WTC11 (cell line): Measurements from ENCODE around the gene MGAT4D. TPM values are rescaled to one million over a fixed set of nuclear protein-coding genes. Genes with fewer than 3 reads are reported as not detected.
A peak's percentile ranks its signal among the peaks of the same experiment; 100 is the strongest.

Experiments
- ATF3 ChIP-seq: sonication (generic); formaldehyde crosslinking; conservative IDR thresholded peaks from 2 replicates; pipeline ENCODE4 v1.8.1; 2022; ENCODE audit warnings: mild to moderate bottlenecking, missing genetic modification reagents
- CBFB ChIP-seq: sonication (generic); formaldehyde crosslinking; IDR thresholded peaks from 2 replicates; pipeline ENCODE4 v1.8.1; 2022; ENCODE audit warnings: mild to moderate bottlenecking, low read depth, missing genetic modification reagents
- ELF4 ChIP-seq: sonication (generic); formaldehyde crosslinking; IDR thresholded peaks from 2 replicates; pipeline ENCODE4 v1.8.1; 2022; ENCODE audit warnings: low read depth, mild to moderate bottlenecking, moderate library complexity, missing genetic modification reagents
- FOXJ3 ChIP-seq: sonication (generic); formaldehyde crosslinking; IDR thresholded peaks from 2 replicates; pipeline ENCODE4 v1.9.0; 2021; ENCODE audit warnings: missing genetic modification reagents, mild to moderate bottlenecking, borderline replicate concordance
- FOXK1 ChIP-seq: sonication (generic); formaldehyde crosslinking; IDR thresholded peaks from 2 replicates; pipeline ENCODE4 v1.8.0; 2022; ENCODE audit warnings: mild to moderate bottlenecking, moderate library complexity, missing genetic modification reagents
- FOXP1 ChIP-seq: sonication (generic); formaldehyde crosslinking; IDR thresholded peaks from 2 replicates; pipeline ENCODE4 v1.8.0; 2022; ENCODE audit warnings: missing genetic modification reagents, mild to moderate bottlenecking, moderate library complexity, borderline replicate concordance
- KAT7 ChIP-seq: sonication (generic); formaldehyde crosslinking; IDR thresholded peaks from 2 replicates; pipeline ENCODE4 v1.8.1; 2023; ENCODE audit warnings: missing genetic modification reagents, mild to moderate bottlenecking, borderline replicate concordance
- MLX ChIP-seq: sonication (generic); formaldehyde crosslinking; IDR thresholded peaks from 2 replicates; pipeline ENCODE4 v1.8.1; 2023; ENCODE audit warnings: mild to moderate bottlenecking, missing genetic modification reagents, moderate library complexity
- OVOL2 ChIP-seq: fragments of 250-450 bp; sonication (Bioruptor Pico); IDR thresholded peaks from 2 replicates; pipeline ENCODE4 v1.9.0; 2021; ENCODE audit warnings: mild to moderate bottlenecking, borderline replicate concordance
- PREB ChIP-seq: sonication (generic); formaldehyde crosslinking; IDR thresholded peaks from 2 replicates; pipeline ENCODE4 v1.8.1; 2022; ENCODE audit warnings: mild to moderate bottlenecking, missing genetic modification reagents, moderate library complexity, borderline replicate concordance
- SMAD4 ChIP-seq: sonication (generic); formaldehyde crosslinking; IDR thresholded peaks from 2 replicates; pipeline ENCODE4 v1.8.0; 2022; ENCODE audit warnings: mild to moderate bottlenecking, missing genetic modification reagents
- STAT6 ChIP-seq: sonication (generic); formaldehyde crosslinking; conservative IDR thresholded peaks from 2 replicates; pipeline ENCODE4 v1.8.1; 2023; ENCODE audit warnings: mild to moderate bottlenecking, low read depth, missing genetic modification reagents, moderate library complexity
- TEAD1 ChIP-seq: sonication (generic); formaldehyde crosslinking; IDR thresholded peaks from 2 replicates; pipeline ENCODE4 v1.8.0; 2022; ENCODE audit warnings: mild to moderate bottlenecking, missing genetic modification reagents
- USF1 ChIP-seq: sonication (generic); formaldehyde crosslinking; IDR thresholded peaks from 2 replicates; pipeline ENCODE4 v1.8.0; 2022; ENCODE audit warnings: mild to moderate bottlenecking, missing genetic modification reagents
- ZNF416 ChIP-seq: fragments of 250-450 bp; sonication (Bioruptor Pico); IDR thresholded peaks from 2 replicates; pipeline ENCODE4 v1.9.0; 2021; ENCODE audit warnings: mild to moderate bottlenecking, inconsistent platforms
- ZNF425 ChIP-seq: fragments of 250-450 bp; sonication (Bioruptor Pico); conservative IDR thresholded peaks from 2 replicates; pipeline ENCODE4 v1.9.0; 2021; ENCODE audit warnings: mild to moderate bottlenecking
- total RNA-seq: library from RNA; stranded (reverse); gene quantifications from 3 replicates; pipeline ENCODE4 v1.2.3, GENCODE V29; 2021
- TF ChIP-seq, protein P1 (sequence below): sonication (generic); formaldehyde crosslinking; IDR thresholded peaks from 2 replicates; pipeline ENCODE4 v1.8.0; 2022; ENCODE audit warnings: missing genetic modification reagents
- TF ChIP-seq, protein P2 (sequence below): sonication (generic); formaldehyde crosslinking; IDR thresholded peaks from 2 replicates; pipeline ENCODE4 v1.8.0; 2022; ENCODE audit warnings: mild to moderate bottlenecking, missing genetic modification reagents
- TF ChIP-seq, protein P3 (sequence below): sonication (generic); formaldehyde crosslinking; IDR thresholded peaks from 2 replicates; pipeline ENCODE4 v1.8.1; 2022; ENCODE audit warnings: mild to moderate bottlenecking, moderate library complexity, missing genetic modification reagents
- TF ChIP-seq, protein P4 (sequence below): fragments of 200-600 bp; IDR thresholded peaks from 2 replicates; pipeline ENCODE4 v1.8.0; 2022; ENCODE audit warnings: antibody characterized with exemption

MGAT4D gene
- total RNA-seq, 1 experiment from 2014 or later, result not detected

DNA sequence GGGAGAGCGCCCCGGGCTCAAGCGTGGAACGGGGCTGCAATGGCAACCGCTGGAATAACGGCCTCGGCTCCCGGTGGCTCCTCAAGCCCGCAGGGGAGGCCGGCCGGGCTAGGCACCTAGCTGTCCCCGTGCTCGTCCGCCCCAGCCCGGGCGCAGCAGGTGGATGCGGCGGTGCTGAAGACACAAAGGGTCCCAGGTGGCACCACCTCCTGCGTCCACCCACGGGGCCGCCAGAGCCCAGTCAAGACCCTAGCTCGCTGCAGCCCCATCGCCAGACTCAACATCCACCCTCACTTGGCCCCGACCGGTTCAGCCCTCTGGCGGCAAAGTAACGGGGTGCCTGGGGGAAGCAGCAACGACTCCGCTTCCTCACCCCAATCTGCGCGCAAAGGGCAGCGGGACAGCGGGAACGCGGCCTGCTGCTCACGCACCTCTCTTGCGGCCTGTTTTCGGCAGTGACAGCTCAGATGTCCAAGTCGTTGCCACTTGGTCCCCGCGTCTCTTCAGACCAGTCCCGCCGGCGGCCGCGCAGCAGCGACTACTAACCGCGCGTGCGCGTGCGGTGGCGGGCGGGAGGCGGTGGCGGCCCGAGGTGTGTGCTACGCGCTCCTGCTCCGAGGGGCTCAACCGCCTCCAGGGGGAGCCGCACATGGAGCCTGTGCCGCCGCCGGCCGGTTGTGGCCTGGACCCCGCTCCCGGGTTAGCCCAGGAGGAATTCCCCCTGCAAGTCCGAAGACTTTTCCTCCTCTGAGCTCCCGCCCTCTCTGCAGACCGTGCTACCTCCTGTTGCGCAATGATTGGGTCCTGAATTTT is 70.8 kb downstream of the MGAT4D start, which contains the start of gene CLGN (continued):
- TF ChIP-seq, protein P1, sequence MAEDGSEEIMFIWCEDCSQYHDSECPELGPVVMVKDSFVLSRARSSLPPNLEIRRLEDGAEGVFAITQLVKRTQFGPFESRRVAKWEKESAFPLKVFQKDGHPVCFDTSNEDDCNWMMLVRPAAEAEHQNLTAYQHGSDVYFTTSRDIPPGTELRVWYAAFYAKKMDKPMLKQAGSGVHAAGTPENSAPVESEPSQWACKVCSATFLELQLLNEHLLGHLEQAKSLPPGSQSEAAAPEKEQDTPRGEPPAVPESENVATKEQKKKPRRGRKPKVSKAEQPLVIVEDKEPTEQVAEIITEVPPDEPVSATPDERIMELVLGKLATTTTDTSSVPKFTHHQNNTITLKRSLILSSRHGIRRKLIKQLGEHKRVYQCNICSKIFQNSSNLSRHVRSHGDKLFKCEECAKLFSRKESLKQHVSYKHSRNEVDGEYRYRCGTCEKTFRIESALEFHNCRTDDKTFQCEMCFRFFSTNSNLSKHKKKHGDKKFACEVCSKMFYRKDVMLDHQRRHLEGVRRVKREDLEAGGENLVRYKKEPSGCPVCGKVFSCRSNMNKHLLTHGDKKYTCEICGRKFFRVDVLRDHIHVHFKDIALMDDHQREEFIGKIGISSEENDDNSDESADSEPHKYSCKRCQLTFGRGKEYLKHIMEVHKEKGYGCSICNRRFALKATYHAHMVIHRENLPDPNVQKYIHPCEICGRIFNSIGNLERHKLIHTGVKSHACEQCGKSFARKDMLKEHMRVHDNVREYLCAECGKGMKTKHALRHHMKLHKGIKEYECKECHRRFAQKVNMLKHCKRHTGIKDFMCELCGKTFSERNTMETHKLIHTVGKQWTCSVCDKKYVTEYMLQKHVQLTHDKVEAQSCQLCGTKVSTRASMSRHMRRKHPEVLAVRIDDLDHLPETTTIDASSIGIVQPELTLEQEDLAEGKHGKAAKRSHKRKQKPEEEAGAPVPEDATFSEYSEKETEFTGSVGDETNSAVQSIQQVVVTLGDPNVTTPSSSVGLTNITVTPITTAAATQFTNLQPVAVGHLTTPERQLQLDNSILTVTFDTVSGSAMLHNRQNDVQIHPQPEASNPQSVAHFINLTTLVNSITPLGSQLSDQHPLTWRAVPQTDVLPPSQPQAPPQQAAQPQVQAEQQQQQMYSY (CRISPR knock-in tag), result 0 out of 2 replicates have a peak, but pooled peaks have one; percentile 29
- TF ChIP-seq ELF4 (CRISPR knock-in tag), result peak; percentile 80; the same call in 1 of the 2 replicates
- TF ChIP-seq FOXK1 (CRISPR knock-in tag), result 0 out of 2 replicates have a peak, but pooled peaks have one; percentile 45
- TF ChIP-seq SMAD4, result no peak
- TF ChIP-seq OVOL2 (CRISPR knock-in tag), result no peak
- TF ChIP-seq ZNF425 (CRISPR knock-in tag), result no peak
- TF ChIP-seq MLX, result 0 out of 2 replicates have a peak, but pooled peaks have one; percentile 40
- TF ChIP-seq USF1 (CRISPR knock-in tag), result 0 out of 2 replicates have a peak, but pooled peaks have one; percentile 27
- no peak for TF ChIP-seq ATF3
- no peak for TF ChIP-seq FOXJ3
- TF ChIP-seq, protein P2, sequence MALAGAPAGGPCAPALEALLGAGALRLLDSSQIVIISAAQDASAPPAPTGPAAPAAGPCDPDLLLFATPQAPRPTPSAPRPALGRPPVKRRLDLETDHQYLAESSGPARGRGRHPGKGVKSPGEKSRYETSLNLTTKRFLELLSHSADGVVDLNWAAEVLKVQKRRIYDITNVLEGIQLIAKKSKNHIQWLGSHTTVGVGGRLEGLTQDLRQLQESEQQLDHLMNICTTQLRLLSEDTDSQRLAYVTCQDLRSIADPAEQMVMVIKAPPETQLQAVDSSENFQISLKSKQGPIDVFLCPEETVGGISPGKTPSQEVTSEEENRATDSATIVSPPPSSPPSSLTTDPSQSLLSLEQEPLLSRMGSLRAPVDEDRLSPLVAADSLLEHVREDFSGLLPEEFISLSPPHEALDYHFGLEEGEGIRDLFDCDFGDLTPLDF (CRISPR knock-in tag), result 0 out of 2 replicates have a peak, but pooled peaks have one; percentile 79
- peak; percentile 77 for TF ChIP-seq FOXP1
- TF ChIP-seq, protein P3, sequence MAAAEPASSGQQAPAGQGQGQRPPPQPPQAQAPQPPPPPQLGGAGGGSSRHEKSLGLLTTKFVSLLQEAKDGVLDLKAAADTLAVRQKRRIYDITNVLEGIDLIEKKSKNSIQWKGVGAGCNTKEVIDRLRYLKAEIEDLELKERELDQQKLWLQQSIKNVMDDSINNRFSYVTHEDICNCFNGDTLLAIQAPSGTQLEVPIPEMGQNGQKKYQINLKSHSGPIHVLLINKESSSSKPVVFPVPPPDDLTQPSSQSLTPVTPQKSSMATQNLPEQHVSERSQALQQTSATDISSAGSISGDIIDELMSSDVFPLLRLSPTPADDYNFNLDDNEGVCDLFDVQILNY (CRISPR knock-in tag), result peak; percentile 91
- TF ChIP-seq KAT7, result peak; percentile 89; the same call in 1 of the 2 replicates
- TF ChIP-seq ZNF416, result no peak; the same call in 1 of the 2 replicates
- TF ChIP-seq STAT6, result no peak
- 0 out of 2 replicates have a peak, but pooled peaks have one; percentile 25 for TF ChIP-seq CBFB (CRISPR knock-in tag)
- TF ChIP-seq, protein P4, sequence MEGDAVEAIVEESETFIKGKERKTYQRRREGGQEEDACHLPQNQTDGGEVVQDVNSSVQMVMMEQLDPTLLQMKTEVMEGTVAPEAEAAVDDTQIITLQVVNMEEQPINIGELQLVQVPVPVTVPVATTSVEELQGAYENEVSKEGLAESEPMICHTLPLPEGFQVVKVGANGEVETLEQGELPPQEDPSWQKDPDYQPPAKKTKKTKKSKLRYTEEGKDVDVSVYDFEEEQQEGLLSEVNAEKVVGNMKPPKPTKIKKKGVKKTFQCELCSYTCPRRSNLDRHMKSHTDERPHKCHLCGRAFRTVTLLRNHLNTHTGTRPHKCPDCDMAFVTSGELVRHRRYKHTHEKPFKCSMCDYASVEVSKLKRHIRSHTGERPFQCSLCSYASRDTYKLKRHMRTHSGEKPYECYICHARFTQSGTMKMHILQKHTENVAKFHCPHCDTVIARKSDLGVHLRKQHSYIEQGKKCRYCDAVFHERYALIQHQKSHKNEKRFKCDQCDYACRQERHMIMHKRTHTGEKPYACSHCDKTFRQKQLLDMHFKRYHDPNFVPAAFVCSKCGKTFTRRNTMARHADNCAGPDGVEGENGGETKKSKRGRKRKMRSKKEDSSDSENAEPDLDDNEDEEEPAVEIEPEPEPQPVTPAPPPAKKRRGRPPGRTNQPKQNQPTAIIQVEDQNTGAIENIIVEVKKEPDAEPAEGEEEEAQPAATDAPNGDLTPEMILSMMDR, result 0 out of 2 replicates have a peak, but pooled peaks have one; percentile 26
- TF ChIP-seq TEAD1 (CRISPR knock-in tag), result peak; percentile 40; the same call in 1 of the 2 replicates
- TF ChIP-seq PREB (CRISPR knock-in tag), result no peak
